H1 (cell line): ENCODE measurements around the gene BPIFB6. TPM values are rescaled to one million over a fixed set of nuclear protein-coding genes. Genes with fewer than 3 reads are reported as not detected.

Source experiments
- CTCF ChIA-PET: fragments of 300-600 bp; sonication (Branson Sonifier 250); formaldehyde crosslinking; loops from one replicate; lab custom pipeline; 2021; ENCODE audit not compliant: partially characterized antibody; lab: Charles Lee
- POLR2A ChIA-PET: fragments of 300-600 bp; sonication (Branson Sonifier 250); formaldehyde crosslinking; loops from one replicate; lab custom pipeline; 2021; ENCODE audit warnings: inconsistent platforms; ENCODE audit not compliant: partially characterized antibody; lab: Charles Lee
- DNase-seq, 2 experiments: peaks; one replicate each; pipeline versions ENCODE4 v3.0.0 to v3.0.0-alpha.2; 2010 to 2022; ENCODE audit warnings: low spot score in 2 of 2, low read depth in 1 of 2, mixed read lengths in 1 of 2
- FAIRE-seq: peaks from 2 replicates; lab custom pipeline; 2011; peaks lifted over from hg19 to GRCh38; lab: Jason Lieb, UNC
- H2AFZ ChIP-seq: 2 replicates; pipeline ENCODE4 v1.8.1; 2012; ENCODE audit warnings: low read length, inconsistent platforms
- H2AK5ac ChIP-seq: 2 replicates; pipeline ENCODE4 v1.6.1; 2013; ENCODE audit warnings: low read depth, low read length
- H2BK120ac ChIP-seq: replicated peaks from 2 replicates; pipeline ENCODE3; 2013; ENCODE audit warnings: low read depth, low read length, inconsistent platforms
- H2BK12ac ChIP-seq: 2 replicates; pipeline ENCODE4 v1.6.1; 2013; ENCODE audit warnings: low read depth, low read length
- H2BK15ac ChIP-seq: 2 replicates; pipeline ENCODE4 v1.6.1; 2013; ENCODE audit warnings: low read length
- H2BK20ac ChIP-seq: 2 replicates; pipeline ENCODE4 v1.6.1; 2013; ENCODE audit warnings: low read length
- H2BK5ac ChIP-seq: 2 replicates; pipeline ENCODE4 v1.6.1; 2013; ENCODE audit warnings: low read depth, low read length
- H3K14ac ChIP-seq: 2 replicates; pipeline ENCODE4 v1.6.1; 2013; ENCODE audit warnings: inconsistent platforms; ENCODE audit not compliant: insufficient read length
- H3K18ac ChIP-seq: 2 replicates; pipeline ENCODE4 v1.6.1; 2013; ENCODE audit warnings: low read length; ENCODE audit errors: extremely low read depth
- H3K23ac ChIP-seq: 2 replicates; pipeline ENCODE4 v1.6.1; 2013; ENCODE audit warnings: inconsistent platforms; ENCODE audit not compliant: insufficient read length
- H3K23me2 ChIP-seq: 2 replicates; pipeline ENCODE4 v1.6.1; 2013; ENCODE audit warnings: low read depth, low read length
- H3K27ac ChIP-seq: 2 replicates; pipeline ENCODE4 v1.6.1; 2011; ENCODE audit warnings: low read depth, low read length, inconsistent platforms
- H3K27me3 ChIP-seq, 4 experiments: replicated peaks in 1 of 4; 1 replicate in 1 of 4; 2 replicates in 3 of 4; pipeline versions ENCODE4 v1.6.1 to v1.8.1; 2011 to 2013; ENCODE audit warnings: low read length in 3 of 4, mild to moderate bottlenecking in 3 of 4, inconsistent platforms in 2 of 4, mixed read lengths in 2 of 4, moderate library complexity in 1 of 4; ENCODE audit not compliant: control insufficient read depth in 3 of 4, insufficient read depth in 3 of 4; ENCODE audit errors: extremely low read depth in 1 of 4
- H3K36me3 ChIP-seq, 4 experiments: 2 replicates each; pipeline versions ENCODE4 v1.6.1 to v1.8.1; 2011 to 2013; ENCODE audit warnings: mild to moderate bottlenecking in 4 of 4, low read length in 3 of 4, moderate library complexity in 2 of 4, control low read depth in 1 of 4, inconsistent platforms in 1 of 4; ENCODE audit not compliant: insufficient read depth in 4 of 4, control insufficient read depth in 2 of 4
- H3K4ac ChIP-seq: replicated peaks from 2 replicates; pipeline ENCODE3; 2013; ENCODE audit warnings: low read length, low read depth, mixed read lengths, inconsistent platforms; ENCODE audit not compliant: insufficient read length
- H3K4me1 ChIP-seq, 4 experiments: replicated peaks in 1 of 4; 1 replicate in 1 of 4; 2 replicates in 3 of 4; pipeline versions ENCODE4 v1.6.1 to v1.8.1; 2011 to 2013; ENCODE audit warnings: low read length in 3 of 4, inconsistent platforms in 2 of 4, mixed read lengths in 1 of 4; ENCODE audit not compliant: insufficient read depth in 4 of 4, control insufficient read depth in 3 of 4
- H3K4me2 ChIP-seq, 2 experiments: 2 replicates each; pipeline versions ENCODE4 v1.6.1 to v1.8.1; 2011 to 2013; ENCODE audit warnings: low read depth in 2 of 2, low read length in 2 of 2, control low read depth in 1 of 2, inconsistent platforms in 1 of 2, mild to moderate bottlenecking in 1 of 2; ENCODE audit not compliant: insufficient read depth in 1 of 2
- H3K4me3 ChIP-seq, 4 experiments: fragments of 200-600, 300-600 bp in 1 of 4; sonication (generic), shearing (Covaris generic), sonication (Bioruptor Twin) in 1 of 4; 2 replicates each; pipeline versions ENCODE4 v1.5.1 to v1.8.1; 2011 to 2016; ENCODE audit warnings: low read length in 4 of 4, low read depth in 3 of 4, control low read depth in 2 of 4, inconsistent platforms in 2 of 4, mild to moderate bottlenecking in 2 of 4, mixed read lengths in 1 of 4, moderate library complexity in 1 of 4; ENCODE audit not compliant: insufficient read depth in 2 of 4; ENCODE audit errors: extremely low read depth in 1 of 4
- H3K56ac ChIP-seq: replicated peaks from 2 replicates; pipeline ENCODE3; 2013; ENCODE audit warnings: low read depth, mild to moderate bottlenecking, mixed read lengths, low read length, inconsistent platforms; ENCODE audit not compliant: insufficient read length
- H3K79me1 ChIP-seq: 2 replicates; pipeline ENCODE4 v1.6.1; 2013; ENCODE audit warnings: low read depth, low read length, control low read depth
- H3K79me2 ChIP-seq, 2 experiments: 2 replicates each; pipeline versions ENCODE4 v1.6.1 to v1.8.1; 2012 to 2013; ENCODE audit warnings: low read length in 2 of 2, mild to moderate bottlenecking in 2 of 2, inconsistent platforms in 1 of 2; ENCODE audit not compliant: insufficient read depth in 2 of 2, control insufficient read depth in 1 of 2
- H3K9ac ChIP-seq, 4 experiments: replicated peaks in 1 of 4; 1 replicate in 1 of 4; 2 replicates in 3 of 4; pipeline versions ENCODE4 v1.6.1 to v1.8.1; 2011 to 2013; ENCODE audit warnings: low read depth in 3 of 4, low read length in 3 of 4, control low read depth in 2 of 4, mild to moderate bottlenecking in 2 of 4, moderate library complexity in 2 of 4, inconsistent platforms in 1 of 4; ENCODE audit errors: extremely low read depth in 1 of 4
- H3K9me3 ChIP-seq, 2 experiments: 2 replicates each; pipeline versions ENCODE4 v1.6.1 to v1.8.1; 2012 to 2013; ENCODE audit warnings: mild to moderate bottlenecking in 2 of 2, moderate library complexity in 2 of 2, control low read depth in 1 of 2, inconsistent platforms in 1 of 2, low read depth in 1 of 2, low read length in 1 of 2, mixed read lengths in 1 of 2; ENCODE audit not compliant: insufficient read depth in 2 of 2
- H4K20me1 ChIP-seq, 2 experiments: replicated peaks in 1 of 2; 2 replicates each; pipeline versions ENCODE3 to v1.8.1; 2011 to 2013; ENCODE audit warnings: inconsistent platforms in 2 of 2, low read length in 2 of 2, mild to moderate bottlenecking in 1 of 2; ENCODE audit not compliant: insufficient read depth in 2 of 2, control insufficient read depth in 1 of 2
- H4K5ac ChIP-seq: 2 replicates; pipeline ENCODE4 v1.6.1; 2013; ENCODE audit warnings: low read length, low read depth, mixed read lengths, inconsistent platforms; ENCODE audit not compliant: insufficient read length
- H4K8ac ChIP-seq: 2 replicates; pipeline ENCODE4 v1.8.0; 2013; ENCODE audit warnings: mild to moderate bottlenecking, moderate library complexity, low read length, inconsistent platforms; ENCODE audit not compliant: insufficient read depth; ENCODE audit errors: extremely low read depth
- H4K91ac ChIP-seq: replicated peaks from 2 replicates; pipeline ENCODE3; 2013; ENCODE audit warnings: low read length, mixed read lengths, inconsistent platforms; ENCODE audit not compliant: insufficient read length
- BCL11A ChIP-seq, 2 experiments: IDR thresholded peaks; one replicate each; pipeline ENCODE4 v1.6.1; 2011; ENCODE audit warnings: low read depth in 2 of 2, low read length in 2 of 2, mild to moderate bottlenecking in 2 of 2
- EZH2 ChIP-seq: fragments of 200-600 bp; sonication (generic); IDR thresholded peaks from 2 replicates; pipeline ENCODE4 v1.7.1; 2012; ENCODE audit warnings: low read depth, mild to moderate bottlenecking, moderate library complexity, low read length, inconsistent platforms; ENCODE audit not compliant: severe bottlenecking
- SP2 ChIP-seq: IDR thresholded peaks from 2 replicates; pipeline ENCODE4 v1.6.1; 2012; ENCODE audit warnings: mild to moderate bottlenecking, low read length, inconsistent platforms
- SRF ChIP-seq: IDR thresholded peaks from 2 replicates; pipeline ENCODE4 v1.6.1; 2011; ENCODE audit warnings: mild to moderate bottlenecking, low read depth, low read length, moderate library complexity
- SUZ12 ChIP-seq: fragments of 200-600 bp; sonication (generic); IDR thresholded peaks from 2 replicates; pipeline ENCODE4 v1.6.1; 2012; ENCODE audit warnings: mild to moderate bottlenecking, inconsistent platforms, low read length, moderate library complexity, mixed read lengths
- WGBS, 2 experiments: shearing (Covaris generic) in 1 of 2; methylation state at CpG; one replicate each; pipeline versions ENCODE4 v1.1.6 to v1.1.7; 2013 to 2015; ENCODE audit warnings: low lambda C conversion rate in 2 of 2, mixed read lengths in 2 of 2, inconsistent platforms in 1 of 2, low coverage in 1 of 2, missing lambda C conversion rate in 1 of 2; ENCODE audit not compliant: insufficient replicate concordance in 2 of 2, insufficient coverage in 1 of 2, insufficient read length in 1 of 2; ENCODE audit errors: extremely low coverage in 1 of 2, missing lambda C conversion rate in 1 of 2; 5-methylcytosine and 5-hydroxymethylcytosine counted together
- polyA plus RNA-seq, 7 experiments: library from polyadenylated mRNA; depleted of rRNA in 3 of 7; stranded (reverse) in 5 of 7; unstranded in 2 of 7; fragments of >200 nt in 5 of 7; fragments of 200-250 nt in 2 of 7; gene quantifications; 1 replicate in 5 of 7; 2 replicates in 1 of 7; 4 replicates in 1 of 7; pipeline versions ENCODE4 v1.2.1 to v1.2.3, GENCODE V29; 2011 to 2013; ENCODE audit warnings: missing spikeins in 2 of 7, mixed read lengths in 2 of 7
- total RNA-seq: library from RNA; stranded (reverse); fragmentation: NEBNext Ultra II Directional; extraction: Animal tissue kit (Norgen Biotek cat#: 25700); gene quantifications from 2 replicates; pipeline ENCODE4 v1.2.1, GENCODE V29; 2021
- TF ChIP-seq, protein P1 (sequence below): IDR thresholded peaks from 2 replicates; pipeline ENCODE4 v1.6.1; 2011; ENCODE audit warnings: low read depth, mild to moderate bottlenecking, low read length; ENCODE audit not compliant: insufficient read depth

BPIFB6 gene
- total and polyA plus RNA-seq, 2 of the 8 experiments (the other 6 are each of a cell fraction or from before 2014, with no cell fraction given) = not detected

DNA sequence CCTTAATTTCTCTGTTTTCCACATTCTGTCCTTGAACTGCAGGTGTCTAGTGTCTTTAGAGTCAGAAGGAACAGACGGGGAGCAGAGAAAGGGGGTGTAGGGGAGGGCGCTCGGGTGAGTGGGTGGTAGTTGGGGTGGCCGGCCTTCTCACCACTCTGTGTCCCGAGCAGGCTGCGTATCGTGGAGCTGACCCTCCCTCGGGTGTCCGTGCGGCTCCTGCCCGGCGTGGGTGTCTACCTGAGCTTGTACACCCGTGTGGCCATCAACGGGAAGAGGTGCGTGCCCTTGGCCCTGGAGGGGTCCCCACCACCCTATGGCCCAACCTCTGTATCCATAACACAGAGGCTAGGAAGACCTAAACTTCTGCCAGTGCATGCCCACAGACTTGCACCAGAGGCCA is 53.3 kb downstream of the BPIFB6 start:
- Histone ChIP-seq H2BK5ac (no peak overlapping the region), H3K9me3 (no peaks in the 10 kb centered on the region), H3K27me3 (no peaks in the 10 kb centered on the region), H2BK12ac (no peak overlapping the region), H3K36me3 (no peaks in the 10 kb centered on the region), H2BK120ac (no peak overlapping the region), H3K23me2 (peaks cover 2% of the 10 kb centered on the region; the same call in 1 of the 2 replicates), H2AFZ (no peak overlapping the region), H4K5ac (no peak overlapping the region), H4K8ac (no peak overlapping the region), H3K79me2 (no peaks in the 10 kb centered on the region), H3K9ac (no peak overlapping the region), H3K14ac (no peak overlapping the region), H3K4me1 (no peaks in the 10 kb centered on the region), H2BK15ac (no peak overlapping the region), H3K4me3 (no peak overlapping the region), H3K4ac (no peak overlapping the region), H4K91ac (no peak overlapping the region), H2BK20ac (no peak overlapping the region), H3K27ac (no peak overlapping the region), H3K56ac (no peak overlapping the region), H3K18ac (no peak overlapping the region), H4K20me1 (no peaks in the 10 kb centered on the region), H3K23ac (no peak overlapping the region), H3K4me2 (no peak overlapping the region), H2AK5ac (no peak overlapping the region), H3K79me1 (no peaks in the 10 kb centered on the region)
- no peak for FAIRE-seq
- WGBS, 2 experiments = 88% methylated on average over 15 of the region's 15 CpGs; no CpG with 5 or more reads in 1 of the 2 experiments
- POLR2A ChIA-PET = no interaction called here
- no peak for DNase-seq
- CTCF ChIA-PET = interaction anchor here (1.0 to 2.9 kb wide), 5 partner anchors 11 to 184 kb away, joined by 3 to 13 read pairs (median 3); no protein-coding TSS in a partner anchor
- no peak for TF ChIP-seq SUZ12
- no peak for TF ChIP-seq SRF
- TF ChIP-seq, protein P1, sequence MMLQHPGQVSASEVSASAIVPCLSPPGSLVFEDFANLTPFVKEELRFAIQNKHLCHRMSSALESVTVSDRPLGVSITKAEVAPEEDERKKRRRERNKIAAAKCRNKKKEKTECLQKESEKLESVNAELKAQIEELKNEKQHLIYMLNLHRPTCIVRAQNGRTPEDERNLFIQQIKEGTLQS = no peak
- no peak for TF ChIP-seq SP2
- no peak for TF ChIP-seq BCL11A (IDR thresholded peaks at IDR 0.05; ENCODE audit: low read depth in 2 of 2, low read length in 2 of 2)
- TF ChIP-seq EZH2 = no peak
